NCI-H1092 (cell line): ENCODE measurements around the gene IL6.
"Not testable (repeated sequence)": the region's sequence is repeated elsewhere in the genome, so short reads cannot be mapped to it uniquely, and the experiment has no call there.

Source experiments
- DNase-seq: peaks from one replicate; lab custom pipeline; 2025; lab: John Stamatoyannopoulos, UW

The IL6 gene

GRCh38 chr7:22726907-22727713 lies at the start of gene IL6:
IL6 (plus strand) TSS chr7:22727200; CDS start chr7:22727263, 63 bp downstream.
- peak; percentile 75 for DNase-seq

- not testable (repeated sequence) for DNase-seq
These were observed 49.7 kb upstream of the IL6 start for GRCh38 chr7:22677263-22677662.

GRCh38 chr7:22677680-22678079 lies 49.3 kb upstream of the IL6 start:
- DNase-seq = no peak

GRCh38 chr7:22680482-22680911 lies 46.5 kb upstream of the IL6 start:
- DNase-seq = no peak

- DNase-seq = no peak
These were observed 45.7 kb upstream of the IL6 start for GRCh38 chr7:22681312-22681711.

- DNase-seq = no peak
These were observed 44.9 kb upstream of the IL6 start for GRCh38 chr7:22681852-22682657.

- no peak for DNase-seq
These were observed 43.6 kb upstream of the IL6 start for GRCh38 chr7:22683379-22683778.

GRCh38 chr7:22686620-22687019 lies 40.4 kb upstream of the IL6 start:
- DNase-seq = no peak

GRCh38 chr7:22688084-22688483 lies 38.9 kb upstream of the IL6 start:
- no peak for DNase-seq

GRCh38 chr7:22688934-22689333 lies 38.1 kb upstream of the IL6 start:
- DNase-seq = not testable (repeated sequence)

GRCh38 chr7:22694597-22695207 lies 32.3 kb upstream of the IL6 start:
- no peak for DNase-seq

- DNase-seq = no peak
These were observed 31.4 kb upstream of the IL6 start for GRCh38 chr7:22695476-22696132.

GRCh38 chr7:22696541-22697228 lies 30.3 kb upstream of the IL6 start:
- no peak for DNase-seq

GRCh38 chr7:22697322-22697859 lies 29.6 kb upstream of the IL6 start:
- DNase-seq = no peak

- no peak for DNase-seq
These were observed 29.0 kb upstream of the IL6 start for GRCh38 chr7:22697876-22698606.

GRCh38 chr7:22698767-22699166 lies 28.2 kb upstream of the IL6 start:
- no peak for DNase-seq

- DNase-seq = no peak
These were observed 26.4 kb upstream of the IL6 start for GRCh38 chr7:22700559-22701002.

- no peak for DNase-seq
These were observed 24.5 kb upstream of the IL6 start for GRCh38 chr7:22702516-22702915.

- DNase-seq = not testable (repeated sequence)
These were observed 23.7 kb upstream of the IL6 start for GRCh38 chr7:22703107-22703855.
